Endodermal cell (in vitro differentiated cells): ENCODE measurements around the gene CPLANE2. TPM values are rescaled to one million over a fixed set of nuclear protein-coding genes. Genes with fewer than 3 reads are reported as not detected.
"Not testable (repeated sequence)": the region's sequence is repeated elsewhere in the genome, so short reads cannot be mapped to it uniquely, and the experiment has no call there.

Experiments
- DNase-seq: peaks from one replicate; pipeline ENCODE4 v3.0.0-alpha.2; 2017
- H3K27ac ChIP-seq: 2 replicates; pipeline ENCODE4 v1.5.1; 2013; ENCODE audit warnings: mild to moderate bottlenecking, low read depth, low read length, moderate library complexity
- H3K27me3 ChIP-seq: 2 replicates; pipeline ENCODE4 v1.6.1; 2013; ENCODE audit warnings: mild to moderate bottlenecking, low read length, moderate library complexity; ENCODE audit not compliant: insufficient read depth, control insufficient read depth, poor library complexity, severe bottlenecking
- H3K36me3 ChIP-seq: 2 replicates; pipeline ENCODE4 v1.7.0; 2013; ENCODE audit warnings: mild to moderate bottlenecking, low read length, moderate library complexity; ENCODE audit not compliant: control insufficient read depth, insufficient read depth
- H3K4me1 ChIP-seq: one replicate; pipeline ENCODE4 v1.7.0; 2013; ENCODE audit warnings: low read length; ENCODE audit not compliant: control insufficient read depth, insufficient read depth
- H3K4me3 ChIP-seq: 2 replicates; pipeline ENCODE4 v1.5.1; 2013; ENCODE audit warnings: mild to moderate bottlenecking, low read length, moderate library complexity
- H3K9ac ChIP-seq: 2 replicates; pipeline ENCODE4 v1.6.1; 2013; ENCODE audit warnings: mild to moderate bottlenecking, low read length, moderate library complexity; ENCODE audit not compliant: poor library complexity, severe bottlenecking; ENCODE audit errors: extremely low read depth
- H3K9me3 ChIP-seq: 2 replicates; pipeline ENCODE4 v1.6.1; 2013; ENCODE audit warnings: mild to moderate bottlenecking, low read length, moderate library complexity; ENCODE audit not compliant: control insufficient read depth
- H3K27ac Mint-ChIP-seq: 2 replicates; pipeline ENCODE4 v1.8.0; 2020; ENCODE audit warnings: mixed read lengths
- H3K27me3 Mint-ChIP-seq: 2 replicates; pipeline ENCODE4 v1.8.0; 2021; ENCODE audit warnings: mild to moderate bottlenecking, mixed read lengths; ENCODE audit not compliant: insufficient read depth
- H3K36me3 Mint-ChIP-seq: 2 replicates; pipeline ENCODE4 v1.8.0; 2020; ENCODE audit warnings: low read depth, mixed read lengths
- H3K4me1 Mint-ChIP-seq: 2 replicates; pipeline ENCODE4 v1.8.0; 2020; ENCODE audit warnings: mixed read lengths
- H3K4me3 Mint-ChIP-seq: 2 replicates; pipeline ENCODE4 v1.8.0; 2020; ENCODE audit warnings: mild to moderate bottlenecking, moderate library complexity, mixed read lengths
- H3K9me3 Mint-ChIP-seq: 2 replicates; pipeline ENCODE4 v1.8.0; 2020; ENCODE audit warnings: mild to moderate bottlenecking, mixed read lengths
- WGBS, 2 experiments: methylation state at CpG; one replicate each; pipeline versions ENCODE4 v1.1.5 to v1.1.7; 2013; ENCODE audit warnings: missing lambda C conversion rate in 2 of 2, mixed read lengths in 1 of 2; ENCODE audit not compliant: insufficient coverage in 1 of 2, insufficient read length in 1 of 2; 5-methylcytosine and 5-hydroxymethylcytosine counted together
- total RNA-seq, 2 donors: library from RNA; stranded (reverse); fragmentation: NEBNext Ultra II Directional in 1 of 2; extraction: Animal tissue kit (Norgen Biotek cat#: 25700) in 1 of 2; gene quantifications; 2 replicates in 1 of 2; 3 replicates in 1 of 2; pipeline ENCODE4 v1.2.1, GENCODE V29; 2021
- TF ChIP-seq, protein P1 (sequence below): fragments of 200-600 bp; sonication (generic); conservative IDR thresholded peaks from 2 replicates; pipeline ENCODE4 v1.5.0; 2021; ENCODE audit warnings: antibody characterized with exemption, mild to moderate bottlenecking

Gene CPLANE2
- total RNA-seq, 2 donors from 2014 or later, result 9.6 to 10.3 TPM

GRCh38 chr1:16260814-16261213 is 23.8 kb upstream of the CPLANE2 start:
- 87% methylated on average over 1 of the region's 1 CpG; no CpG with 5 or more reads in 1 of the 2 experiments for WGBS, 2 experiments
- H3K36me3 ChIP-seq, result peaks cover 8% of the 10 kb centered on the region
- no peak overlapping the region for H3K27ac Mint-ChIP-seq

DNA sequence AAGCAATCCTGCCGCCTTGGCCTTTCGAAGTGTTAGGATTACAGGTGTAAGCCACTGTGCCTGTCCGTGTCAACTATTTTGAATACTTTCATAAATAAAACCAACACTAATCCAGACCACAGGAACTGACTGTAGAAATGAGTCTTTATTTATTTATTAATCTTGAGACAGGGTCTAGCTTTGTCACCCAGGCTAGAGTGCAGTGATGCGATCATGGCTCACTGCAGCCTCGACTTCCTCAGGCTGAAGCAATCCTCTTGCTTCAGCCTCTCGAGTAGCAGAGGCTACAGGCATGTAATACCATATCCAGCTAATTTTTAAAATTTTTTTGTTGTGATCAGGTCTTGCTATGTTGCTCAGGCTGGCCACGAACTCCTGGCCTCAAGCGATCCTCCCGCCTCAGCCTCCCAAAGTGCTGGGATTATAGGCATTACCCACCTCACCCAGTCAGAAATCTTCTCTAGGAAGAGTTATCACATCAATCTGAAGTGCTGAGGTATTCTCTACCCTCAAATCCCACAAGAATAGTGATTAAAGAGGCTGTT is 21.7 kb upstream of the CPLANE2 start:
- TF ChIP-seq, protein P1, sequence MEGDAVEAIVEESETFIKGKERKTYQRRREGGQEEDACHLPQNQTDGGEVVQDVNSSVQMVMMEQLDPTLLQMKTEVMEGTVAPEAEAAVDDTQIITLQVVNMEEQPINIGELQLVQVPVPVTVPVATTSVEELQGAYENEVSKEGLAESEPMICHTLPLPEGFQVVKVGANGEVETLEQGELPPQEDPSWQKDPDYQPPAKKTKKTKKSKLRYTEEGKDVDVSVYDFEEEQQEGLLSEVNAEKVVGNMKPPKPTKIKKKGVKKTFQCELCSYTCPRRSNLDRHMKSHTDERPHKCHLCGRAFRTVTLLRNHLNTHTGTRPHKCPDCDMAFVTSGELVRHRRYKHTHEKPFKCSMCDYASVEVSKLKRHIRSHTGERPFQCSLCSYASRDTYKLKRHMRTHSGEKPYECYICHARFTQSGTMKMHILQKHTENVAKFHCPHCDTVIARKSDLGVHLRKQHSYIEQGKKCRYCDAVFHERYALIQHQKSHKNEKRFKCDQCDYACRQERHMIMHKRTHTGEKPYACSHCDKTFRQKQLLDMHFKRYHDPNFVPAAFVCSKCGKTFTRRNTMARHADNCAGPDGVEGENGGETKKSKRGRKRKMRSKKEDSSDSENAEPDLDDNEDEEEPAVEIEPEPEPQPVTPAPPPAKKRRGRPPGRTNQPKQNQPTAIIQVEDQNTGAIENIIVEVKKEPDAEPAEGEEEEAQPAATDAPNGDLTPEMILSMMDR, result no peak
- Histone ChIP-seq H3K4me1 (no peaks in the 10 kb centered on the region), H3K27me3 (no peaks in the 10 kb centered on the region), H3K9me3 (no peaks in the 10 kb centered on the region), H3K4me3 (no peak overlapping the region), H3K9ac (no peak overlapping the region), H3K27ac (no peak overlapping the region), H3K36me3 (peaks cover 26% of the 10 kb centered on the region)
- Mint-ChIP-seq H3K27ac (no peak overlapping the region), H3K36me3 (peaks cover 20% of the 10 kb centered on the region), H3K27me3 (no peaks in the 10 kb centered on the region), H3K9me3 (no peaks in the 10 kb centered on the region), H3K4me1 (no peaks in the 10 kb centered on the region), H3K4me3 (no peak overlapping the region)
- 94 to 97% methylated on average over 4 to 9 of the region's 9 CpGs for WGBS, 2 experiments
- no peak for DNase-seq

More at GRCh38 chr1:16260814-16261213, 23.8 kb upstream of the CPLANE2 start:
- Histone ChIP-seq H3K27me3 (no peaks in the 10 kb centered on the region), H3K4me3 (no peak overlapping the region), H3K9me3 (no peaks in the 10 kb centered on the region), H3K4me1 (no peaks in the 10 kb centered on the region), H3K9ac (no peak overlapping the region), H3K27ac (no peak overlapping the region)
- H3K4me1 Mint-ChIP-seq, result no peaks in the 10 kb centered on the region
- no peaks in the 10 kb centered on the region for H3K27me3 Mint-ChIP-seq
- H3K4me3 Mint-ChIP-seq, result no peak overlapping the region
- peaks cover 7% of the 10 kb centered on the region for H3K36me3 Mint-ChIP-seq
- DNase-seq, result peak; percentile 59
- TF ChIP-seq, protein P1, result no peak
- no peaks in the 10 kb centered on the region for H3K9me3 Mint-ChIP-seq

GRCh38 chr1:16257968-16258367 is 21.0 kb upstream of the CPLANE2 start:
- H3K9ac ChIP-seq, result no peak overlapping the region
- H3K27me3 ChIP-seq, result no peaks in the 10 kb centered on the region
- no peak overlapping the region for H3K4me3 ChIP-seq
- H3K4me3 Mint-ChIP-seq, result no peak overlapping the region
- WGBS, 2 experiments, result 95 to 100% methylated on average over 2 to 3 of the region's 3 CpGs
- H3K36me3 Mint-ChIP-seq, result peaks cover 20% of the 10 kb centered on the region
- H3K4me1 Mint-ChIP-seq, result no peaks in the 10 kb centered on the region
- peaks cover 33% of the 10 kb centered on the region for H3K36me3 ChIP-seq
- H3K27ac ChIP-seq, result no peak overlapping the region
- H3K27me3 Mint-ChIP-seq, result no peaks in the 10 kb centered on the region
- TF ChIP-seq, protein P1, result no peak
- H3K27ac Mint-ChIP-seq, result peak overlapping the region; percentile 40
- no peaks in the 10 kb centered on the region for H3K9me3 Mint-ChIP-seq
- no peaks in the 10 kb centered on the region for H3K4me1 ChIP-seq
- no peaks in the 10 kb centered on the region for H3K9me3 ChIP-seq
- no peak for DNase-seq

GRCh38 chr1:16257556-16257955 is 20.6 kb upstream of the CPLANE2 start:
- H3K9me3 ChIP-seq, H3K9ac ChIP-seq, H3K27ac ChIP-seq, H3K27me3 Mint-ChIP-seq, DNase-seq, H3K4me3 ChIP-seq, H3K27ac Mint-ChIP-seq, H3K27me3 ChIP-seq, H3K4me1 Mint-ChIP-seq, H3K4me3 Mint-ChIP-seq, H3K4me1 ChIP-seq, H3K9me3 Mint-ChIP-seq: not testable (repeated sequence)
- peaks cover 38% of the 10 kb centered on the region for H3K36me3 ChIP-seq
- peaks cover 23% of the 10 kb centered on the region for H3K36me3 Mint-ChIP-seq
- 80 to 93% methylated on average over 3 of the region's 3 CpGs for WGBS, 2 experiments
